ENCODE data around the gene SNAP29.
"Not testable (repeated sequence)": the region's sequence is repeated elsewhere in the genome, so short reads cannot be mapped to it uniquely, and the experiment has no call there.

The SNAP29 gene

DNA sequence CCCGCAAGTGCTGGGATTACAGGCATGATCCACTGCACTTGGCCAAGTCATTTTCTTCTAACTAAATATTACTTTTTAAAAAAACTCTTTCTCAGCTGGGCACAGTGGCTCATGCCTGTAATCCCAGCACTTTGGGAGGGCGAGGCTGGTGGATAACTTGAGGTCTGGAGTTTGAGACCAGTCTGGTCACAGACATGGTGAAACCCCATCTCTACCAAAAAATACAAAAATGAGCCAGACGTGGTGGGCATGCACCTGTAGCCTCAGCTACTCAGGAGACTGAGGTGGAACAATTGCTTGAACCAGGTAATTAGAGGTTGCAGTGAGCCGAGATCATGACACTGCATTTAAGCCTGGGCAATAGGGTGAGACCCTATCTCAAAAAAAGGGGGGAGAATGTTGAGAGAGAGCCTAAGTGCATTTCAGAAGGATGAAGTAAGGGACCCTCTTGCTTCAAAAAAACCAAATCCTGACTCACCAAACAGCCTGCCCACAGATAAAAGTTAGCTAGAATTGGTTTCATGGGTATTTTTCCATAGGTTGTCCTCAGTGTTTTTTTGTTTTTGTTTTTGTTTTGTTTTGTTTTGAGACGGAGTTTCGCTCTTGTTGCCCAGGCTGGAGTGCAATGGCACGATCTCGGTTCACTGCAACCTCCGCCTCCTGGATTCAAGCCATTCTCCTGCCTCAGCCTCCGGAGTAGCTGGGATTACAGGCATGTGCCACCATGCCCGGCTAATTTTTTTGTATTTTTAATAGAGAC lies 77.2 kb downstream of the SNAP29 start:
- not testable (repeated sequence) for H3K79me1 ChIP-seq (replicated peaks; ENCODE audit: low read length, poor library complexity, severe bottlenecking); H3K27ac ChIP-seq (ENCODE audit: low read length, poor library complexity, severe bottlenecking); H3K9ac ChIP-seq (ENCODE audit: low read length); H3K18ac ChIP-seq (ENCODE audit: low read depth in 1 of 2, low read length in 2 of 2); H4K91ac ChIP-seq (ENCODE audit: low read length); H2BK5ac ChIP-seq (ENCODE audit: low read depth, low read length, poor library complexity, severe bottlenecking); H3K14ac ChIP-seq (ENCODE audit: low read length in 2 of 2); H3K27me3 ChIP-seq (ENCODE audit: control insufficient read depth in 1 of 2, insufficient read depth in 1 of 2, low read length in 2 of 2); H3K4me3 ChIP-seq (ENCODE audit: insufficient read depth in 1 of 2, low read depth in 1 of 2, low read length in 2 of 2); H3K9me3 ChIP-seq (ENCODE audit: control insufficient read depth, low read length); H2BK120ac ChIP-seq (ENCODE audit: low read depth, low read length); H3K4ac ChIP-seq (ENCODE audit: low read depth in 1 of 2, low read length in 2 of 2); H3K4me2 ChIP-seq (ENCODE audit: low read length, poor library complexity, severe bottlenecking); H2BK15ac ChIP-seq (ENCODE audit: low read depth, poor library complexity, severe bottlenecking); H2BK12ac ChIP-seq (ENCODE audit: low read length in 2 of 2); H2AK5ac ChIP-seq (ENCODE audit: low read length, severe bottlenecking); H2AFZ ChIP-seq (ENCODE audit: low read depth, low read length); H4K8ac ChIP-seq (ENCODE audit: low read length); H3K23ac ChIP-seq (ENCODE audit: low read length in 2 of 2); DNase-seq
- 95% methylated on average over 11 of the region's 11 CpGs for WGBS
- Histone ChIP-seq H3K36me3 (ENCODE audit: control insufficient read depth in 1 of 2, insufficient read depth in 2 of 2, low read depth in 1 of 2, low read length in 2 of 2) (peaks cover 17 to 39% of the 10 kb centered on the region in 2 experiments), H3K4me1 (ENCODE audit: control insufficient read depth, insufficient read depth, low read depth, low read length) (peaks cover 10% of the 10 kb centered on the region)

DNA sequence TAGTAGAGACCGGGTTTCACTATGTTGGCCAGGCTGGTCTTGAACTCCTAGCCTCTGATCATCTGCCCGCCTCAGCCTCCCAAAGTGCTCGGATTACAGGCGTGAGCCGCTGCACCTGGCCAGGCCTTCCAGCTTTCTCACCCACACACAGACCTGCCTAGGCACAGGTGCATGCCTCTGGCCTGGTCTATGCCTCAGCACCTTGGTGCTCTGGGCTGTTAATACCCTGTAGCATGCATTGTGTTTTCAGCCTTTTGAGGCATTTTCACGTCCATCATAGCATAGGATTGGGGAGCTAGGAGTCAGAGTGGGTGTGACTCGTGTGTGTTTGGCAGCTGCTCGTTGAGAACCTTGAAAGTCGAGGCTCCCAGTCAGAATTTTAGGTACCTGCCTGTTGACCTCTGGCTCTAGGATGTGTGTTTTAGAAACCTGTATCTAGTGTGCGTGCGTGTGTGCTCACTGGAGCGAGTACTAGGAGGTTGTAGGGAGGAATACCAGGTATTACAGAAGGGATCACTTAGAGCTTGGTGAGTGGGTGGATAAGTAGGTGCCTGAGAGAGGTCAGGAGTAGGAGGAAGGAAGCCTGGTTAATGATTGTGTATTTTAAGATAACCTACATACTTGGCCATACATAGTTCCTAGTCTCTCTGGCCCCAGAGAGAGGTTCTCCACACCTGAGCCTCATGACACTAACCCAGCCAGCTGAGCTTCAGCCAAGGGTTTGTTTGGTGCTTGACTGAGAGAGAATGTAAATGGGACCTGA lies 78.4 kb downstream of the SNAP29 start:
- Histone ChIP-seq H3K23ac (ENCODE audit: low read length in 2 of 2) (no peak overlapping the region), H2BK15ac (ENCODE audit: low read depth, poor library complexity, severe bottlenecking) (no peak overlapping the region), H3K18ac (ENCODE audit: low read depth in 1 of 2, low read length in 2 of 2) (no peak overlapping the region), H3K27ac (ENCODE audit: low read length, poor library complexity, severe bottlenecking) (no peak overlapping the region), H4K8ac (ENCODE audit: low read length) (no peak overlapping the region), H2BK5ac (ENCODE audit: low read depth, low read length, poor library complexity, severe bottlenecking) (no peak overlapping the region), H3K79me1 (replicated peaks; ENCODE audit: low read length, poor library complexity, severe bottlenecking) (no peaks in the 10 kb centered on the region), H3K9ac (ENCODE audit: low read length) (no peak overlapping the region), H3K4me2 (ENCODE audit: low read length, poor library complexity, severe bottlenecking) (no peak overlapping the region), H2AFZ (ENCODE audit: low read depth, low read length) (no peak overlapping the region), H3K4ac (ENCODE audit: low read depth in 1 of 2, low read length in 2 of 2) (no peak overlapping the region), H3K27me3 (ENCODE audit: control insufficient read depth in 1 of 2, insufficient read depth in 1 of 2, low read length in 2 of 2) (no peaks in the 10 kb centered on the region), H3K36me3 (ENCODE audit: control insufficient read depth in 1 of 2, insufficient read depth in 2 of 2, low read depth in 1 of 2, low read length in 2 of 2) (peaks cover 17 to 38% of the 10 kb centered on the region in 2 experiments), H4K91ac (ENCODE audit: low read length) (no peak overlapping the region), H3K4me1 (ENCODE audit: control insufficient read depth, insufficient read depth, low read depth, low read length) (peaks cover 10% of the 10 kb centered on the region), H3K9me3 (ENCODE audit: control insufficient read depth, low read length) (no peaks in the 10 kb centered on the region), H2BK120ac (ENCODE audit: low read depth, low read length) (no peak overlapping the region), H3K14ac (ENCODE audit: low read length in 2 of 2) (no peak overlapping the region), H2BK12ac (ENCODE audit: low read length in 2 of 2) (no peak overlapping the region), H3K4me3 (ENCODE audit: insufficient read depth in 1 of 2, low read depth in 1 of 2, low read length in 2 of 2) (no peak overlapping the region), H2AK5ac (ENCODE audit: low read length, severe bottlenecking) (no peak overlapping the region)
- no peak for DNase-seq
- WGBS, result 88% methylated on average over 12 of the region's 12 CpGs

DNA sequence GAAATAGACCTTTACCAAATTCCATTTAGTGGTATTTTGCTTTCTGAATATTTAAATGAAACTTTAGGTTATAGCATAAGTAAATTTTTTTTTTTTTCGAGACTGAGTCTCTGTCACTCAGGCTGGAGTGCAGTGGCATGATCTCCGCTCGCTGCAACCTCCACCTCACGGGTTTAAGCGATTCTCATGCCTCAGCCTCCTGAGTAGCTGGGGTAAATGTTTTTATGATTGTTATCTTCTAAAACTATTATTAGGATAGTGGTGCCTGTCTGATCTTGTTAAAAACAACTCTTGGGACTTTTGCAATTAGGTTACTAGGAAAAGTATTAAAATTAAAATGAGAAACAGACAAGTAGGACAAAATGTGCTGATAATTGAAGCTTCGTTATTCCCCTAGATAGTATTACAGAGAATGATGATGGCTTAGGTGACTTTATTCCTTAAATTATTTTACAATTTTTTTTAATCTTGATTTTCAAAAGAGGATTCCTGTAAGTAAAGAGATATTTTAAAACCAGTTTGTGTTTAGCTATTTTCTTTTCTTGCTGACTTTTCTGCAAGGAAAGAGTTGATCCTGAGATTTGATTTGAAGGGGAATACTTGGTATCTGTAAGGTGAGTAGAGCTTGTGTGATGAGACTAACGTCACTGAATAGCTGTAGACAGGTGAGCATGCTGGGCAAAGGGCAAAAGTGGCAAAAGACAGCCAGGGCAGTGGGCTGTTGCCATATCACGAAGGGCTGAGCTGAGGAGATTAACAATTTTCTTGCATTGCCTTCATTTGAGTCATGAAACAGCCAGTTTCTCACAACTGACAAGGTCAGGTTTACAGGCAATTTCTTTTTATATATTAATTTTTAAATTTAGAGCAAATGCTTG lies 79.2 kb downstream of the SNAP29 start:
- Histone ChIP-seq H2BK15ac (ENCODE audit: low read depth, poor library complexity, severe bottlenecking) (no peak overlapping the region), H3K36me3 (ENCODE audit: control insufficient read depth in 1 of 2, insufficient read depth in 2 of 2, low read depth in 1 of 2, low read length in 2 of 2) (peaks cover 17 to 38% of the 10 kb centered on the region in 2 experiments), H4K8ac (ENCODE audit: low read length) (no peak overlapping the region), H3K18ac (ENCODE audit: low read depth in 1 of 2, low read length in 2 of 2) (no peak overlapping the region), H3K14ac (ENCODE audit: low read length in 2 of 2) (peak overlapping the region in 1 of 2 experiments; percentile 75), H2BK120ac (ENCODE audit: low read depth, low read length) (no peak overlapping the region), H3K9ac (ENCODE audit: low read length) (no peak overlapping the region), H4K91ac (ENCODE audit: low read length) (no peak overlapping the region), H2AFZ (ENCODE audit: low read depth, low read length) (no peak overlapping the region), H3K4me1 (ENCODE audit: control insufficient read depth, insufficient read depth, low read depth, low read length) (peaks cover 10% of the 10 kb centered on the region), H3K9me3 (ENCODE audit: control insufficient read depth, low read length) (no peaks in the 10 kb centered on the region), H3K79me1 (replicated peaks; ENCODE audit: low read length, poor library complexity, severe bottlenecking) (no peaks in the 10 kb centered on the region), H3K23ac (ENCODE audit: low read length in 2 of 2) (no peak overlapping the region), H3K4ac (ENCODE audit: low read depth in 1 of 2, low read length in 2 of 2) (no peak overlapping the region), H3K4me3 (ENCODE audit: insufficient read depth in 1 of 2, low read depth in 1 of 2, low read length in 2 of 2) (no peak overlapping the region), H3K27me3 (ENCODE audit: control insufficient read depth in 1 of 2, insufficient read depth in 1 of 2, low read length in 2 of 2) (no peaks in the 10 kb centered on the region), H3K27ac (ENCODE audit: low read length, poor library complexity, severe bottlenecking) (no peak overlapping the region), H2AK5ac (ENCODE audit: low read length, severe bottlenecking) (no peak overlapping the region), H2BK5ac (ENCODE audit: low read depth, low read length, poor library complexity, severe bottlenecking) (no peak overlapping the region), H2BK12ac (ENCODE audit: low read length in 2 of 2) (no peak overlapping the region), H3K4me2 (ENCODE audit: low read length, poor library complexity, severe bottlenecking) (no peak overlapping the region)
- DNase-seq, result no peak
- 93% methylated on average over 7 of the region's 8 CpGs for WGBS
